Measurements from ENCODE around the gene ZNF595.
"Not testable (repeated sequence)": the region's sequence is repeated elsewhere in the genome, so short reads cannot be mapped to it uniquely, and the experiment has no call there.

ZNF595 gene

DNA sequence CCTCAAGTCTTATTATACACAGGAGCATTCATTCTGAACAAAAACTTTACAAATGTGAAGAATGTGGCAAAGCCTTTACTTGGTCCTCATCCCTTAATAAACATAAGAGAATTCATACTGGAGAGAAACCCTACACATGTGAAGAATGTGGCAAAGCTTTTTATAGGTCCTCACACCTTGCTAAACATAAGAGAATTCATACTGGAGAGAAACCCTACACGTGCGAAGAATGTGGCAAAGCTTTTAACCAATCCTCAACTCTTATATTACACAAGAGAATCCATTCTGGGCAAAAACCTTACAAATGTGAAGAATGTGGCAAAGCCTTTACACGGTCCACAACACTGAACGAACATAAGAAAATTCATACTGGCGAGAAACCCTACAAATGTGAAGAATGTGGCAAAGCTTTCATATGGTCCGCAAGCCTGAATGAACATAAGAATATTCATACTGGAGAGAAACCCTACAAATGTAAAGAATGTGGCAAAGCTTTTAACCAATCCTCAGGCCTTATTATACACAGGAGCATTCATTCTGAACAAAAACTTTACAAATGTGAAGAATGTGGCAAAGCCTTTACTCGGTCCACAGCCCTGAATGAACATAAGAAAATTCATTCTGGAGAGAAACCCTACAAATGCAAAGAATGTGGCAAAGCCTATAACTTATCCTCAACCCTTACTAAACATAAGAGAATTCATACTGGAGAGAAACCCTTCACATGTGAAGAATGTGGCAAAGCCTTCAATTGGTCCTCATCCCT, 33.6 kb downstream of the ZNF595 start:
- not testable (repeated sequence) for DNase-seq

DNA sequence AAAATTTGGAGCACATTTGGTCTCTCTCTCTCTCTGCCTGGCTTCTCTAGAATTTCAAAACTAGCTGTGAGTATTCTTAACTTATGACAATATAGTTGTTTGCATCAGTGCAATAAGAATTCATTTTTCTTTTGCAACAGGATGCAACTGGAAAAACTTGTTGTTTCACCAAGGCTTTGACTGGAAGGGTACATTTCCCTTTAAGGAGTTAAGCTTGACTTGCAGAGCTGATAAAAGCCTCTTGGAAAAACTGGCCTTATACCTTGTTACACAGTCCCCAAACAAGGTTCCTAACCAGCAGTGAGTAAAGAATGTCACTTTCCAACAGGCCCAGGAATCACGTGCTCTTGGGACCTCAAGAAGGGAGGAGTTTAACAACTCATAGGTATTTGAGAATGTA, 45.3 kb downstream of the ZNF595 start:
- no peak for DNase-seq

DNA sequence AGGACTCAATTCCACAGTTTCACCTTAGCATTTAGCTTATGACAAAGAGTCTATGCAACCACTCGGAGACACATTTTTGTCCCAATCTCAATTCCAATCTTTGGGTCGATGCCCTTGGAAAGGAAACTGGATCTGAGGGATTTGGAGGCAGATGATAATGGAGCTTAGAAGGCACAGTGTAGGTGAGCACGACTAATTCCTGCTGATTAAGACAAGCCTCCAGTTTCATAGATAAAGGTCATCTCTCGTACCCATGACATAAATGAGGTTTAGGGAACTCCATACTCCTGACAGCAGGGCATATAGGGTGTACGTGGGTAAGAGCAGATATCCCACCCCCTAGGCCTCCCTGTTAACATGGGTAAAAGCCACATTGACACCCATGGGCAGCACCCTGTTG, 46.7 kb downstream of the ZNF595 start:
- DNase-seq: no peak

DNA sequence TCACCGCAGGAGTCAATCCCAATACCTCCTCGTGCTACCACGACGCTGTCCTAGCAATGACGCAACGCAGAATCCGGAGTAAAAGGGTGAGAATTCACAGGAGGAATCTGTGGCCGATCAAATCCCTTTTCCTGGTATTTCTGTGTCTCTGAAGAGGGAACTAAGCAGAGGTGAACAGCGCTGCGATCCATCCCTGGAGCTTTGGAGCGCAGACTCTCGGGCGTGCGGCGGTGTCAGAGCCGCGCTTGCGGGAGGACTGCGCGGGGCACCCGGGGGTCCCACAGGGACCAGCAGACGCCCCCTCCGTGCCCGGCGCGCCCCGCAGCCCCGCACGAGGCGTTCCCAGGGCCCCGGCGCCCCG, 53.9 kb downstream of the ZNF595 start:
- DNase-seq: no peak

DNA sequence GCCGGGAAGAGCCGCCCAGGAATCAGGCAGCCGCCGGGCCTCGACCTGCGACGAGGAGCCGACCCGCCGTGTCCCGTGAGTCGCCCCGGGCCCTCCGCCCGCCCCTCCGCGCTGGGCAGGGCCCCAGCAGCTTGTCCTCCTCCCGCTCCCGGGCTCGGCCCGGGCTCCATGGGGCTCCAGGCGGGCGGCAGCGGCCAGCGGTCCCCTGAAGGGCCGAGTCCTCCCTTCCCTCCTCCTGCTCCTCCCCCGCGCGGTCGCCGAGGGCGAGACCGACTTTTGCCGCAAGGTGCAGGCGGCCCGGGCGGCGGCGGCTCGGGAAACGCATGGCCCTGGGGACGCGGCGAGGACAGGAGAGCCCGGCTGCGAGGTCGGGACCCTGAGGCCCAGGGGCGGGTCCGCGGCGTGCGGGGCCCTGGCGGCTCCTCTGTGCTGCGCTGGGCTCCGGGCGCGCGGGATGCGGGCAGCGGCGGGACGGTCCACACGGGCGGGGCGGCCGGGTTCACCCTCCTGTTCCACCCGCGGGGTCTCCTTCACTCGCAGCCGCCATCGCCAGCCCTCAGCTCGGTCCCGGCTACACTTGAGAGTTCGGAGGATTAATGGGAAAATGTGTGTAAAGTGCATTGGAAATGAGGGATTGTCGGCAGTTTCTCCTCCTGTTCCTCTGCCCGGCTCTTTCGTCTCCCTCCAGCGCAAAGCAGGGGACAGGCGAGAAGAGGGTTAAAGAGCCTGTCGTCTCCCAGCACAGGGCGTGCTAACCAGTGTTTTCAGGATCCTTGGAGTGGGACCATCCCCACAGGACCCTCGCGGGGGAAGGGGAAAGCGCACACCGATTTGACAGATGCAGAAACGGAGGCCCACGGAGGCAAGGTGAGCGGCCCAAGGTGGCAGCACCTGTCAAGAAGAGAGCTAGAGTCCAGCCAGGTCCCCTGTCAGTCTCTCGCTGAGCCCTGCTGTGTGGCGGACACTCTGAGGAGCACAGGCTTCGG, 54.6 kb downstream of the ZNF595 start:
- no peak for DNase-seq

DNA sequence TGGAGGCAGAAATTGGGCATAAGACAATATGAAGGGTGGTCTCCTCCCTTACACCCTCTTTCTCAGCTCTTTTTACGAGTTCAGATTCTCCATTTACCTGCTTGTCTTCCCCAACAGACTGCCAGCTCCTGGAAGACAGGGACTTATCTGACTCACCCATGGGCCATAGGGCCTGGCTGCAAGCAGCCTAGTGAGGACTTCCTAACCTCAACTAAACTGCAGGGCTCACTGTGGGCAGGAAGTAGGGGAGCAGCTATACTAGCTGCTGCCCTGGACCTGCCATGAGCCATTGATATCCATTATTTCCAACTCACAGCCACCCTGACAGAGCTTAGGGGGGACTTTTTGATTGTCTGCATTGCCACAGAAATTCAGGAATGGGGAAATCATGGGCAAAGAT, 59.6 kb downstream of the ZNF595 start:
- no peak for DNase-seq

DNA sequence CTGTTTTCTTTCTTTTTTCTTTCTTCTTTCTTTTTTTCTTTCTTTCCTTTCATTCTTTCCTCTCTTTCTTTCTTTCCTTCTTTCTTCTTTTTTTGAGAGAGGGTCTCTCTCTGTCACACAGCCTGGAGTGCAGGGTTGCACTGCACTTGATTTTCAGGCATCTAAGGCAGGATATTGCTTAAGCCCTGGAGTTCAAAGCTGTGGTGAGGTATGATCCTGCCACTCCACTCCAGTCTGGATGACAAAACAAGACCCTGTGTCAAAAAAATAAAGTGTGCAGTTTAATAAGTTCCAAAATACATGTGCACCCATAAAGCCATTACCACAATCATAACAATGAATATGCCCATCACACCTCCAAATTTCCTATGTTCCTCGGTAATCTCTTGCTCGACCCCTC, 60.6 kb downstream of the ZNF595 start:
- no peak for DNase-seq

DNA sequence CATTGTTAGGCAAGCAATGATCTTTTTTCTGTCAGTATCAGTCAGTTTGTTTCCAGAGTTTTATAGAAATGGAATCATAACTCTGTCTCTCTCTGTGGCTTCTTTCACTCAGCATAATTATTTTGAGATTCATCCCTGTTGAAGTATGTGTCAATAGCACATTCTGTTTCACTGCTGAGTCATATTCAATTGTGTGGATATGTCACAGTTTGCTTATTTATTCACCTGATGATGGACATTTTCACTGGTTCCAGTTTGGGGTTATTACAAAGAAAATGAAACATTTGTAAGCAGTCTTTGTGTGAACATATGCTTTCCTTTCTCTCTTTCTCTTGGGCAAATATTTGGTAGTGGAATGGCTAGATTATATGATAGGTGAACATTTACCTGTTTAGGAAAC, 61.0 kb downstream of the ZNF595 start:
- DNase-seq: no peak

DNA sequence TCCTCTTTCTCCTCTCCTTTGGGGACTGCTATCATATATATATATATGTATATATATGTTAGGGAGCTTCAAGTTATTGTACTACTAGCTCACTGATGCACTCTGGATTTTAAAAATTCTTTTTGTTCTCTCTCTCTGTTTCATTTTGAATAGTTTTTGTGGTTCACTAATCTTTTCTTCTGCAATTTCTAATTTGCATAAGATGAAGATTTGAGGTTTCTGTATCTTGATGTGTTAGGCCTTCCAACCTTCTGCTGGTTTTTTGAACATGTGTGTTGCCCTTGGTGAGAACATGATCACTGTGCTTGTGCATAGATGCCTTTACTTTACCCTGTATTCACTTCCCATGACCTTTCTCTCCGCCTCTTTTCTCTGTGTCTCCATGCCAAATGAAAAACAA, 63.4 kb downstream of the ZNF595 start:
- DNase-seq: no peak

DNA sequence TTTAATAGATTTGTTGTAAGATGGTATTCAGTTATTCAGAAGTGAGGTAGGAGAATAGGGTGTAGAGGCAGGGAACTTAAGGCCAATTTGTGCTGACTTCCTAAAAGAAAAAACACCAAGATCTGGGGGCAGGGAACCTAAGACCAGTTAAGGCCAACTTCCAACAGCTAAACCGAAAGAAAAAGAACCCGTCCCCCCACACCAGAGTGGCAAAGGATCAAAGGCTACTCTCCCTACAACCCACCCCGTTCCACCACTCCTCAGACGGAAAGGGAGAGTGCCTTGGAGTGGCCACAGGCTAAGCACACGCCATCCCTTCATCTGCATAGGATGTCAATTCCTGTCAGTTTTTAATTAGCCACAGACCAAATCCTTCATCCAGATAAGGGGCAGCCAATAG, 67.5 kb downstream of the ZNF595 start:
- DNase-seq: no peak

DNA sequence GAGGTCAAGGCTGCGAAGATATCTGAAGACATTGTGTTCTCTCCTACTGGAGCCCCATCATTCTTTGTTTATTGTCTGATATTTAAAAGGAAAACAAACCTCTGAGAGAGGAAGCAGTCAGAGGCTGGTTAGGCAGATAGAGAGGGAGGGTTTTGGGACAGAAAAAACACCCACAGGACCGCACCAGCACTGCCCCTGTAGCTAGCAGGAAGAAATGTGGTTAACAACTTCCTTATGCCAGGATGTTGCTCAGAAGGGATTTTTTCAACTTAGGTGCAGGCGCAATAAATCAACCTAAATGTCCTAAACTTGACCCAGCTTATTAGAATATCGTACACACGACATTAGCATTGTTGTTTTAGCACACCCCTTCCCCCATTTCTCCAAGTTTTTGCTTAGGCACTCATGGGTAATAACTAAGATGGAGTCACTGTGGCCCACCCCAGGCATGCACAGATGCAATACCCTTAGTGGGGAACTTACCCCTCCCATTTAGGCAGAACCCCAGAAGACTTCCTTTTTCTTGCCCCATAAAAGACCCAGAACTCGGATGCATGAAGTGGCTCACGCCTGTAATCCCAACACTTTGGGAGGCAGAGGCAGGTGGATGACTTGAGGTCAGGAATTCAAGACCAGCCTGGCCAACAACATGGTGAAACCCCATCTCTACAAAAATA, 68.4 kb downstream of the ZNF595 start:
- DNase-seq: peak; percentile 50

DNA sequence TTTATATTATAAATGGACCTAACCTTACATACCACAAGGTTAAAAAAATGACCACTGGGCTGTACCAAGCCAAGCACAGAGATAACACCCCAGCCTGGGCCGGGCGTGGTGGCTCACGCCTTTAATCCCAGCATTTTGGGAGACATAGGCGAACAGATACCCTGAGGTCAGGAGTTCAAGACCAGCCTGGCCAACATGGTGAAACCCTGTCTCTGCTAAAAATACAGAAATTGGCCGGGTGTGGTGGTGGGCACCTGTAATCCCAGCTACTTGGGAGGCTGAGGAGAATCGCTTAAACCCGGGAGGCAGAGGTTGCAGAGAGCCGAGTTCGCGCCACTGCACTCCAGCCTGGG, 70.8 kb downstream of the ZNF595 start:
- DNase-seq: not testable (repeated sequence)

DNA sequence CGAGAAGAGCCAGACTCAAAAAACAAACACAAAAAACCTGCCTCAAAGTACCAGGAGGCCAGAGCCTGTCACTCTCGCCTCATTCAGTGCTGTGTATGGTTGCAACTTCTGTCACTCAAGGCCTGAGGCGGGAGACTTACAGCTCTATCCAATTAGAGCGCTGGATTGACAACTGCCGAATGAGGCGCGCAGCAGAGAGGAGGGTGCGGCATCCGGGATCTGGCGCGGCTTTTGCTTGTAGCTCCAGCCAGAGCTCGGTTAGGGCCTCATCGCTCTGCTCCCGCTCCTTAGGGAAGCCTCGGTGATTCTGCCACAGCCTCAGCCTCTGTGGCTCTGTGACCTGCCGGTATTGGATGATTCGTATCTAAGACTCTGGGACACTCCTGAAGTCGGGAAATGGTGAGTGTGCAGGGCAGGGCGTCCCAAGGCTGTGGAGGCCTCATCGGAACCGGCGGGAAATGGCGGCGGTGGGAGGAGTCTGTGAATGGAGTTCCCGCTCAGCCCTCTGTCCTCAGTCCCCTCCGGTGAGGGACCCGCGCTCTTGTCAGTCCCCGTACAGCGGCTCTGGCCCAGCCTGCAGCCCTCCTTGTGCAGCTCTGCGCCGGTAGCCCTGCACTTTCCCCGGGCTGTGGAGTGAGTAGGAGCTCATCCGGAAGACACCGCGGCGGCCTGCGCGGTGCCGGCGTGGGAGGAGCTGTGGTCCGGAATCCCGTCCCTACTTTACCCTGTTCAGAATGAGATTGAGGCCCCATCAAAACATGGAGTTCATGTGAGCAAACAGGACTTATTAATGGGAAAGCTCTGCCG, 71.4 kb downstream of the ZNF595 start, which contains the start of gene ZNF718:
ZNF718 (plus strand) TSS at position 227 of the 807 bp plus-strand sequence; CDS start at position 397, 170 bp downstream.
- peak; percentile 91 for DNase-seq

DNA sequence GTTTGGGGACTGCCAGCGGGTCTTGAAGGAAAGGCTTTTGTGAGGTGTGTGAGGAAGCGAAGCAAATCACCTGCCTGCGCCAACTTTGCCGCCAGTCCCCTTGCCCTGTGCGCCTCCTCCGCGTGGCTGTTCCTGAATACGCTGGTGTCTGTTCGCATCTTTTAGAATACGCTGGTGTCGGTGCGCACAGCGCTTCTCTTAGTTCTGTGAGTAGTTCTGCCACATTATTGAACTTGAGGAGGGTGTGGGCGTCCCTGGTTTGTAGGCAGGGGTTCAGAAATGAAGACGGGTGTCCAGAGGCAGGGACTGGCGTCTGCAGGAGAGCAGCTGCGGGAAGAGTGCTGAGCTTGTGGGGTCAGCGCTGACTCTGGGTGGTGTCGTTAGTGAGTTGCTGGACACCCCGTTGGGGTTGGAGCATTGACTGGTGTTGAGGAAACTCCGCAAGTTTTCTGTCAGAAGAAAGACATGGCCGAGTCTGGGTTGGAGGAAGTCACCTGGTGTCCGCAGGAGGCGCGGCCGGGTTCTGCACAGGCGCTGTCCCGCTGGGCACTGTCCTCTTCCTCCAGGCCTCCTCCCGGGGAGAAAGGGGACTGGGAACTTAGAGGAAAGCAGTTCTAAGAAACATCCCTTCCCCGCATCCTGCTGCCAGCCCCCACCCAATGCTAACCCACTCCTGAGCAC, 72.1 kb downstream of the ZNF595 start:
- peak; percentile 6 for DNase-seq

DNA sequence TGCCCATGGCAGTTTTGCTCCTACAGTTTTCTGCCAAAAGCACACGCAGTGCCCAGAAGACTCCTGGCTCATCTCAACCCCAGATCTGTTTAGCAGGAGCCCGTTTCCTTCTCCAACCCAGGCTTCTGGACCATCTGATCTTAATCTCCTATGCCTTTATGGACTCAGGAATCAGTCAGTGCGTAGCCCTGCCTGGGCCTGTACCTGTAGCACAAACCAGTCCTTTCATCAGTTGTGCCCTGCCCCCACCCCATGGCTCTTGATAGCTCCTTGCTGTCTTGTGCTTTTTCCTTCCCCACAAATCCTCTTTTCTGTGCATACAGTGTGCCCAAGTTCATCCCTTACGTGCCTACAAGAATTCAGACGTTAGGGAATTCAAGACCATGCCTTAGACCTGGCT, 72.7 kb downstream of the ZNF595 start:
- DNase-seq: no peak

DNA sequence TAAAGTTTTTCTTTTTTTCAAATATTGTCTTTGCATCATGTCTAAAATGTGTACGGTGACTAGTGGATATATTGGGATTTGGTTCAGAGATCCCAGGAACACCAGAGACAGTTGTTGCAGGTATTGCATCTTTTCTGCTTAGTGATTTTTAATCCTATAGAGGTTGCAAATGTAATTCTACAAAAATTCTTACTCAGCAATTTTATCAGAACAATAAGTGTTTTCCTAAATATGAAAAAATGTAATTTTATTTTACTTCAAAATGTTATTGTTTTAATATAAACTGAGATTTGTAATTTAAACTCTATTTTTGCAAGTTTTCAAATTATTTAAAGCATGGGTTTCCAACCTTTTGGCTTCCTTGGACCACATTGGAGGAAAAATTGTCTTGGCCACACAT, 79.4 kb downstream of the ZNF595 start:
- no peak for DNase-seq
